ENCODE data around the gene PPP4R3C. TPM values are rescaled to one million over a fixed set of nuclear protein-coding genes. Genes with fewer than 3 reads are reported as not detected.
A peak's percentile ranks its signal among the peaks of the same experiment; 100 is the strongest.
"Not testable (repeated sequence)": the region's sequence is repeated elsewhere in the genome, so short reads cannot be mapped to it uniquely, and the experiment has no call there.

Gene PPP4R3C
- polyA plus RNA-seq (ENCODE audit: insufficient read length): not detected

- DNase-seq (ENCODE audit: low read depth): no peak
Measured at GRCh38 chrX:27463187-27463586, at the start of gene PPP4R3C. PPP4R3C (minus strand) TSS chrX:27463341; CDS start chrX:27463296, 45 bp downstream.

DNA sequence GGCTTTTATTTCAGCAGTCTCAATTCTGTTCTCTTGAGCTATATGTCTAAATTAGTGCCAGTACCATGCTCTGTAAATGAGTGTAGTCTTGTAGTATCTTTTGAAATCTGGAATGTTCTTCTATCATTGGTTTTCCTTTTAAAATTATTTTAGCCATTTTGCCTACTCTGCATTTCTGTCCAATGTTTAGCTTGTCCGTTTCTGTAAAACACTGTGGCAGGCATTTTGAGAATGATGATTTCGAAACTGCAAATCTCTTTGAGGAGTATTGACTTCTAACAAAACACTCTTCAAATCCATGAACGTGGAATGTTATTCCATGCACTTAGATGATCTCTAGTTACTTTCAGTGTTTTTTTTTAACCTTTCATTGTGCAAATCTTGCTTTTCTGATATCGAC, 28.3 kb upstream of the PPP4R3C start:
- DNase-seq (ENCODE audit: low read depth): no peak

GRCh38 chrX:27466051-27466450, 2.9 kb upstream of the PPP4R3C start:
- DNase-seq (ENCODE audit: low read depth): peak; percentile 17

DNA sequence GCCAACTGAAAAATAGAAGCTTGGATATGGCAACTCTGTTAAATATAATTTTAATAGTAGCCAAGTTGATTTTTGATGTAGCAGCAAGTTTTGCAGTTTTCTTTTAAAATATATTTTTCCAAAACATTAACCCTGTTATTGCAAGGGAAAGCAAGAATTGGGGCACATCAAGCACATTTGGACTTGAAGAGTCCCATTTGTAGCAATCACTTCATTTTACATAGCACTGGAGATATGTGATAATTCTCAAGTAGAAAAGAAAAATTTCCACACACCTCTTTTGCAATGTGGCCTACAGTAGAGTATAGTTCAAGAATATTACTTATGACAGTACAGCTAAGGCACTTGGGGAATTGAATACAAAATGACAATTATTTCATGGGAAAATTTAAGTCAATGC, 1.9 kb upstream of the PPP4R3C start:
- DNase-seq (ENCODE audit: low read depth): no peak

DNA sequence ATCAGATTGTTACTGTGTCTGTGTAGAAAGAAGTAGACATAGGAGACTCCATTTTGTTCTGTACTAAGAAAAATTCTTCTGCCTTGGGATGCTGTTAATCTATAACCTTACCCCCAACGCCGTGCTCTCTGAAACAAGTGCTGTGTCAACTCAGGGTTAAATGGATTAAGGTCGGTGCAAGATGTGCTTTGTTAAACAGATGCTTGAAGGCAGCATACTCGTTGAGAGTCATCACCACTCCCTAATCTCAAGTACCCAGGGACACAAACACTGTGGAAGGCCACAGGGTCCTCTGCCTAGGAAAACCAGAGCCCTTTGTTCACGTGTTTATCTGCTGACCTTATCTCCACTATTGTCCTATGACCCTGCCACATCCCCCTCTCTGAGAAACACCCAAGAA, 4.0 kb downstream of the PPP4R3C start:
- not testable (repeated sequence) for DNase-seq (ENCODE audit: low read depth)

GRCh38 chrX:27458544-27458943, 4.6 kb downstream of the PPP4R3C start:
- DNase-seq (ENCODE audit: low read depth): not testable (repeated sequence)

GRCh38 chrX:27451324-27451723, 11.8 kb downstream of the PPP4R3C start:
- DNase-seq (ENCODE audit: low read depth): no peak

GRCh38 chrX:27446423-27446822, 16.7 kb downstream of the PPP4R3C start:
- no peak for DNase-seq (ENCODE audit: low read depth)

GRCh38 chrX:27445438-27445837, 17.7 kb downstream of the PPP4R3C start:
- no peak for DNase-seq (ENCODE audit: low read depth)

- no peak for DNase-seq (ENCODE audit: low read depth)
Measured at GRCh38 chrX:27444093-27444908, 18.8 kb downstream of the PPP4R3C start.

GRCh38 chrX:27442392-27442791, 20.7 kb downstream of the PPP4R3C start:
- not testable (repeated sequence) for DNase-seq (ENCODE audit: low read depth)

DNA sequence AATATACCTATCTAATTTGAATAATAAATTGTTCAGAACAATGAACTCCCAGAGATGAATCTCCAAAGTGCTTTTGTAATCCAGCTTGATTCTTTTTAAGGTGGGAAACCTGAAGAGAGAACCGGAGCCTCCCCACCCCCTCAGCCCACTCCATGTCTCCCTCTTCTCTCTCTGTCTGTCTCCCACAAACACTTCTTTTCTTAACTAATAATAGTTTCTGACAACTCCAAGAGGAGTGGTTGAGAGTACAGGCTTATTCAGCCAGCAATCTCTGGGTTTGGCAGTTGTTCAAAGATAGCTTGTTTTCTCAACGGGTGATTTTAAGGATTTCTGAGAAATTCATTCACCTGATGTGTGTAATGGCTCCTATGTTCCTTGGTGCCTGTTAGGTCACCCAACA, 23.4 kb downstream of the PPP4R3C start:
- no peak for DNase-seq (ENCODE audit: low read depth)

- no peak for DNase-seq (ENCODE audit: low read depth)
Measured at GRCh38 chrX:27438937-27439336, 24.2 kb downstream of the PPP4R3C start.

DNA sequence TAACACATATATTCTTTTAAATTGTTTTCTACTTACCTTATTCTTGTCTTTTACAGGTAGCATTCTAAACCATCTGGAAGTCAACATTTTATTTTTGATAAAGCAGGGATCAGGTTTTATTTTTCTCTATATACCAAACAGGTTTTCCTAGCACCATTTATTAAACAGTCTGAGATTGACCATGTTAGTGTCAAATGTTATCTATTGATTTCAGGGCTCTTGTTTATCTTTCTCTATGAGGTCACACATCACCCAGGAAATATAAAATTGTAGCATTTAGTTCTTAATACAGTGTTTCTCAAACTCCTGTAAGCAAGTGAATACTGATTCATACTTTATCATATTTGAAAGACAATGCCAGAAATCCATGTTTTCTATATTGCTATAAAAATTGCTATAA, 28.1 kb downstream of the PPP4R3C start:
- DNase-seq (ENCODE audit: low read depth): no peak

Other genes with a start within 250 kb of the PPP4R3C start
- not detected for gene DCAF8L2, start 127.0 kb upstream of the PPP4R3C start, polyA plus RNA-seq (ENCODE audit: insufficient read length)